Muscle of leg (tissue), 11 donors: Measurements from ENCODE around the gene WHAMM. TPM values are rescaled to one million over a fixed set of nuclear protein-coding genes. Genes with fewer than 3 reads are reported as not detected.

Source experiments
- DNase-seq: peaks from one replicate; pipeline ENCODE4 v3.0.0; 2013
- H3K27ac ChIP-seq: one replicate; pipeline ENCODE4 v1.5.1; 2013; ENCODE audit warnings: mild to moderate bottlenecking, low read length, control low read depth
- H3K27me3 ChIP-seq: one replicate; pipeline ENCODE4 v1.6.1; 2013; ENCODE audit warnings: low read length; ENCODE audit not compliant: control insufficient read depth, insufficient read depth
- H3K36me3 ChIP-seq: one replicate; pipeline ENCODE4 v1.6.1; 2013; ENCODE audit warnings: low read length; ENCODE audit not compliant: control insufficient read depth, insufficient read depth
- H3K4me1 ChIP-seq: one replicate; pipeline ENCODE4 v1.6.1; 2013; ENCODE audit warnings: low read length; ENCODE audit not compliant: control insufficient read depth, insufficient read depth
- H3K4me3 ChIP-seq: one replicate; pipeline ENCODE4 v1.5.1; 2013; ENCODE audit warnings: low read length, control low read depth
- H3K9me3 ChIP-seq: replicated peaks from 2 replicates; pipeline ENCODE4 v1.6.1; 2013; ENCODE audit warnings: low read depth, low read length; ENCODE audit not compliant: control insufficient read depth
- WGBS: methylation state at CpG from one replicate; pipeline ENCODE4 v1.1.5; 2013; ENCODE audit warnings: missing lambda C conversion rate; ENCODE audit not compliant: insufficient coverage; 5-methylcytosine and 5-hydroxymethylcytosine counted together
- polyA plus RNA-seq, 8 donors: library from polyadenylated mRNA; unstranded; fragments of 120-200 nt; gene quantifications; one replicate each; pipeline versions ENCODE4 v1.2.1 to v1.2.3, GENCODE V29; 2013; ENCODE audit warnings: inconsistent platforms in 1 of 8, low replicate concordance in 1 of 8; ENCODE audit not compliant: insufficient read length in 8 of 8, insufficient read depth in 1 of 8
- total RNA-seq: library from RNA; stranded (reverse); fragments of 120-200 nt; gene quantifications from one replicate; pipeline ENCODE4 v1.2.4, GENCODE V29; 2013

WHAMM gene
- total and polyA plus RNA-seq, 9 donors, result 4.3 to 9.3 (median 8.5) TPM

- 84% methylated on average over 3 of the region's 5 CpGs for WGBS
- no peak overlapping the region for H3K4me3 ChIP-seq
- peak; percentile 45 for DNase-seq
- no peaks in the 10 kb centered on the region for H3K9me3 ChIP-seq
- no peaks in the 10 kb centered on the region for H3K27me3 ChIP-seq
- peaks cover 3% of the 10 kb centered on the region for H3K36me3 ChIP-seq
- H3K27ac ChIP-seq, result peak overlapping the region; percentile 59
- peaks cover 24% of the 10 kb centered on the region for H3K4me1 ChIP-seq
Observed at GRCh38 chr15:82798531-82799166, 10.8 kb upstream of the WHAMM start.

GRCh38 chr15:82799183-82799841, 10.1 kb upstream of the WHAMM start:
- H3K4me1 ChIP-seq, result peaks cover 24% of the 10 kb centered on the region
- no peaks in the 10 kb centered on the region for H3K27me3 ChIP-seq
- no peak overlapping the region for H3K4me3 ChIP-seq

GRCh38 chr15:82802497-82802896, 6.9 kb upstream of the WHAMM start:
- Histone ChIP-seq H3K4me3 (no peak overlapping the region), H3K36me3 (peaks cover 3% of the 10 kb centered on the region), H3K9me3 (no peaks in the 10 kb centered on the region), H3K27me3 (no peaks in the 10 kb centered on the region), H3K27ac (no peak overlapping the region), H3K4me1 (peaks cover 27% of the 10 kb centered on the region)
- no CpG with 5 or more reads among the region's 1 CpG for WGBS
- DNase-seq, result no peak

More at GRCh38 chr15:82799183-82799841, 10.1 kb upstream of the WHAMM start:
- H3K9me3 ChIP-seq, result no peaks in the 10 kb centered on the region
- WGBS, result 50% methylated on average over 2 of the region's 7 CpGs
- H3K36me3 ChIP-seq, result peaks cover 3% of the 10 kb centered on the region
- DNase-seq, result peak; percentile 29
- H3K27ac ChIP-seq, result peak overlapping the region; percentile 59

DNA sequence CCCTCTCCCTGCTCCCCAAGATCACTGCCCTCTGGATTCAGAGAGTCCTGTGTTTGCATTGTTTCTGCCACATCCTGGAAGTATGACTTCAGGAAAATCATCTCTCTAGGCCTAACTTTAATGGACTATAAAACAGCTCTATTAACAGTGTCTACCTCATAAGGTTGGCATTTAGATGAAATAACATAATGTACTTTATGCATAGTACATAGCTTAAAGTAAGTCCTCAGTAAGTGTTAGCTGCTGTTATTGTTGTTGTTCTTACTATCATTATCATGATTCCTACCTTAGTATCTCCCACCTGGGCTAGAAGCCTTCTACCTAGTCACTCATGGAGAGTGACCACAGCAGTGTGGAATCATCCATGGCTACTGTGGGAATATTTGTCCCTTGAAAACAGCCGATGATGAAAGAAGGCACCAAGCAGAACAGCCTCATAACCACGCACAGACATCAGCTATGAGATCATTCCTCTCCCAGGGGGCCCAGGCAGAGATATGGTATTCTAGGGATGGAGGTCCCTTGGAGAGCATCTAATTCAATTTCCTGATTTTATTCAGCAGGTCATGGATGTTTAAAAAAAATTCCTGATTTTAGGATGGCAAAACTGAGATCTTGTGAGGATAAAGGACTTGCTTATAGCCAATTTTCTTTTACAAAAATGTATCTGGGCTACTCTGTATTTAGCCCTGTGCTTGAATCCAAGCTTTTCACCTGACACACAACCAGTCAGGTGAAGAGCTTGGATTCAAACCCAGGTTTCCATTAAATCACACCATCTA, 5.4 kb upstream of the WHAMM start:
- no peak for DNase-seq
- peaks cover 35% of the 10 kb centered on the region for H3K4me1 ChIP-seq
- H3K4me3 ChIP-seq, result peak overlapping the region; percentile 39
- H3K9me3 ChIP-seq, result no peaks in the 10 kb centered on the region
- no CpG with 5 or more reads among the region's 2 CpGs for WGBS
- peak overlapping the region; percentile 84 for H3K27ac ChIP-seq
- peaks cover 3% of the 10 kb centered on the region for H3K36me3 ChIP-seq
- H3K27me3 ChIP-seq, result no peaks in the 10 kb centered on the region

GRCh38 chr15:82804575-82804949, 4.9 kb upstream of the WHAMM start:
- Histone ChIP-seq H3K27ac (peak overlapping the region; percentile 84), H3K27me3 (no peaks in the 10 kb centered on the region), H3K9me3 (no peaks in the 10 kb centered on the region), H3K4me1 (peaks cover 31% of the 10 kb centered on the region), H3K4me3 (peak overlapping the region; percentile 39), H3K36me3 (peaks cover 3% of the 10 kb centered on the region)
- WGBS, result 75% methylated on average over 1 of the region's 1 CpG
- no peak for DNase-seq

DNA sequence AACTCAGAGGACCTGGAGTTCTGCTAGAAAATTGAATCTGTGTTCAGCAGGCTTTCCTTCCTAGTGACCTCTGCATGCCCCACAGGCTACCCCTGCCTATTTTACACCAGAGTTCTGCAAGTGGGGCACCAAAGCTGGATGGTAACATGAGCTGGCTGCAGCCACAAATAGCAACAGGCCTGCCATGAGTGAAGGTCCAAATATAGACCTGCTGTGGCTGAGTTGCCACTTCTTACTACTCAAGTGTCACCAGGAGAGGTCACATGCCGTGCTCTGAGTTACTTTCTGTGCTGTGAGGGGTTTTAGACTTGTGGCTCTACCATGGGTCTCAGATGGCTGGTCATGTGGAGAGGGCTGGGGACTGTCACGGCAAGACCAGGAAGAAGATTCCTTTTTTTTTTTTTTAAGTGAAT, 3.4 kb upstream of the WHAMM start, which contains the start of gene FSD2:
Gene FSD2 (minus strand): TSS at position 76 of the 413 bp plus-strand sequence. CDS start 18,679 bp downstream, outside the sequence.
- Histone ChIP-seq H3K4me1 (peaks cover 24% of the 10 kb centered on the region), H3K36me3 (peaks cover 3% of the 10 kb centered on the region), H3K27ac (peak within 1 kb of the TSS; percentile 84), H3K27me3 (no peaks in the 10 kb centered on the region), H3K9me3 (no peaks in the 10 kb centered on the region), H3K4me3 (peak within 1 kb of the TSS; percentile 39)
- peak; percentile 85 for DNase-seq
- no CpG with 5 or more reads among the region's 2 CpGs for WGBS

- 91% methylated on average over 7 of the region's 11 CpGs for WGBS
- H3K27ac ChIP-seq, result peak overlapping the region; percentile 88
- no peaks in the 10 kb centered on the region for H3K27me3 ChIP-seq
- H3K36me3 ChIP-seq, result peaks cover 2% of the 10 kb centered on the region
- peaks cover 20% of the 10 kb centered on the region for H3K4me1 ChIP-seq
- no peak for DNase-seq
- no peaks in the 10 kb centered on the region for H3K9me3 ChIP-seq
- no peak overlapping the region for H3K4me3 ChIP-seq
Observed at GRCh38 chr15:82807920-82808633, 1.4 kb upstream of the WHAMM start.

- Histone ChIP-seq H3K27ac (peak overlapping the region; percentile 88), H3K27me3 (no peaks in the 10 kb centered on the region), H3K9me3 (no peaks in the 10 kb centered on the region), H3K4me1 (peaks cover 17% of the 10 kb centered on the region), H3K36me3 (peaks cover 2% of the 10 kb centered on the region), H3K4me3 (no peak overlapping the region)
- DNase-seq, result peak; percentile 39
- 61% methylated on average over 2 of the region's 9 CpGs for WGBS
Observed at GRCh38 chr15:82808634-82809041, 790 bp upstream of the WHAMM start.

- DNase-seq, result peak; percentile 53
- no peaks in the 10 kb centered on the region for H3K9me3 ChIP-seq
- H3K27me3 ChIP-seq, result no peaks in the 10 kb centered on the region
- WGBS, result 0% methylated on average over 81 of the region's 81 CpGs
- H3K36me3 ChIP-seq, result peaks cover 8% of the 10 kb centered on the region
- H3K27ac ChIP-seq, result peak overlapping the region; percentile 93
- H3K4me1 ChIP-seq, result peaks cover 17% of the 10 kb centered on the region
- H3K4me3 ChIP-seq, result peak overlapping the region; percentile 77
Observed at GRCh38 chr15:82810061-82810889, 847 bp downstream of the WHAMM start.
